UCSD-AML1 (cell line): ENCODE measurements around the gene EXD2.
"Not testable (repeated sequence)": the region's sequence is repeated elsewhere in the genome, so short reads cannot be mapped to it uniquely, and the experiment has no call there.

ENCODE experiments used
- DNase-seq: peaks from one replicate; lab custom pipeline; 2025; ENCODE audit not compliant: unreplicated experiment; lab: John Stamatoyannopoulos, UW

The EXD2 gene

DNA sequence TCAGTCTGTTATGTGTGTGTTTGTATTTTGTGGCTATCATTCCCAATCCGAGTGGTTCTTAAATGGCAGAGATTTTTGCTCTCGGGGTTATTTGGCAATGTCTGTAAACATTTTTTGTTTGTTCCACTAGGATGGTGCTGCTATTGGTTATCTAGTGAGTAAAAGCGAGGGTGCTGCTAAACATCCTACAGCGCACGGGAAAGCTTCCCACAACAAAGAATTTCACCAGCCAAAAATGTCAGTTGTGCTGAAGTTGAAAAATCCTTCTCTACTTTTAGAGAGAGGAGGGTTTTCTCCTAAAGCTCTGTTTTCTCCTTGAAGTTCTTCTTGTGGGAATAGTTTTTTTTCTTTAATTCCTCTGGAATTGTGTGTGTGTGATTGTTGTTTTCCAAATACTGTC lies 2.4 kb downstream of the EXD2 start:
- no peak for DNase-seq

DNA sequence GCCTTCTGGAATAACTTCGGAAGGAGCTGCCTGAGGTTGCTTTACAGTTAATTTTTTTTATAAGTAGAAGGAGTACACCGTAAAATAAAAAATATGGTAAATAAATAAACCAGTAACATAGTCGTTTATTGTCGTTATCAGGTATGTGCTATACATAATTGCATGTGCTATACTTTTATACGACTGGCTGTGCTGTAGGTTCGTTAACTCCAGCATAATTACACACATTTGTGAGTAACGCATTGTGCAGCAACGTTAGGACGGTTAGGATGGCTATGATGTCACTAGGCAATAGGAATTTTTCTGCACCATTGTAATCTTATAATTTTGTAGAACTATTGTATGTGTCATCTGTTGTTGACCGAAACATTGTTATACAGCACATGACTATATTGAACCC lies 8.5 kb downstream of the EXD2 start:
- DNase-seq, result no peak

- DNase-seq, result no peak
Measured at GRCh38 chr14:69204753-69205152, 13.5 kb downstream of the EXD2 start.

DNA sequence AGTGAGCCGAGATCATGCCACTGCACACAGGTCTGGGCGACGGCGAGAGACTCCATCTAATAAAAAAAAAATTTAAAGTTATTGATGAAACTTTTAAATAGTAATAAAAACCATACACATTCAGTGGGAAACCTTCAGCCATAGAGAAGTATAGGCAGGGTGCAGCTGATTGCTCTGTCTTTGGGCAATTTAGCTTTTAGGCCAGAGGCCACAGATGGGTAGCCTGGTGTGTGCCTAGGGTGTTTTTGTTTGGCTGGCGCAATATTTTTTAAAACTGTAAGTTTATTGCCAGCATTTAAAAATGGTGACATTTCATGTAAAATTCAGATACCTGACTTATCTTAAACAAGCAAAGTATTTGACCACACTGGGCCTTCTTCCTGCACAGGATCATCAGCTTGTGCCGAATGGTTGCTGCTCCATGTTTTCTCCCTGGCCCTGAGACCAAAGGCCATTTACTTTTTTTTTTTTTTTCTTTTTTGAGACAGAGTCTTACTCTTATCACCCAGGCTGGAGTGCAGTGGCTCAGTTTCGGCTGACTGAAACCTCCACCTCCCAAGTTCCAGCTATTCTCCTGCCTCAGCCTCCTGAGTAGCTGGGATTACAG lies 16.2 kb downstream of the EXD2 start:
- DNase-seq, result no peak

DNA sequence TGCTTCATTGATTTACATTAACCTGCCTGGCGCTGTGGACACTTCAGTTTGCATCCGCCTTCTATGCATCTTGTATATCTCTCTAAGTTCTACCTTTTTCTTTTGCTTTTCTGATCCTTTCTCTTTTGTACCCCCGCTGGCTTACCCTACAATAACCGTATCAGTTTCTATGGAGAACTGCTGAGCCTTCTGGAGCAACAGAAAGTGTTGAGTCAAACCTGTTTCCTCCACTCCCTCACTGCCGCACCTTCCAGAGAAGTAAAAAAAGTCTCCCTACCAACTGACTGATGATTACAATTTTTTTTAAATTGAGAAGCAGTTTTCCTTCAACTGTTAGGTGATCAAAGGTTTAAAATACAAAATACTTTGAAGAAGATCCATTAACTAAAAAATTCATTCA lies 17.4 kb downstream of the EXD2 start:
- DNase-seq, result no peak

- no peak for DNase-seq
Measured at GRCh38 chr14:69214393-69214792, 23.1 kb downstream of the EXD2 start.

- not testable (repeated sequence) for DNase-seq
Measured at GRCh38 chr14:69217663-69218062, 26.4 kb downstream of the EXD2 start.

DNA sequence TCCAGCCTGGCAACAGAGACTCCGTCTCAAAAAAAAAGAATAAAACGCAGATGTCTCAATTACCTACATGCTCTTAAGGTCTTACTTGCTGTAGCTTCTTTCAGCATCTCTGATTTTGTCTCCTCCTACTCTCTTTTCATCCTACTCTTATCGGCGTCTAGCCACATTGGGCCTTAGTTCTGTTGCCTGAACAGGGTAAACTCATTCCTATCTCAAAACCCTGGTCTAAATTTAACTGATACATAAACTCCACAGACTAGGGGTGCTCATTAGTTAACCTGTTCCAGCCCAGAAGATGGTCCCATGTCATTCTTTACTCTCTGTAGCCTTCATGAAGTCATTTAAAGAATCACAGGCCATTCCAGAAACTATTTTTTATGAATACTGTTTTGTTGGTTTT lies 33.6 kb downstream of the EXD2 start:
- no peak for DNase-seq

DNA sequence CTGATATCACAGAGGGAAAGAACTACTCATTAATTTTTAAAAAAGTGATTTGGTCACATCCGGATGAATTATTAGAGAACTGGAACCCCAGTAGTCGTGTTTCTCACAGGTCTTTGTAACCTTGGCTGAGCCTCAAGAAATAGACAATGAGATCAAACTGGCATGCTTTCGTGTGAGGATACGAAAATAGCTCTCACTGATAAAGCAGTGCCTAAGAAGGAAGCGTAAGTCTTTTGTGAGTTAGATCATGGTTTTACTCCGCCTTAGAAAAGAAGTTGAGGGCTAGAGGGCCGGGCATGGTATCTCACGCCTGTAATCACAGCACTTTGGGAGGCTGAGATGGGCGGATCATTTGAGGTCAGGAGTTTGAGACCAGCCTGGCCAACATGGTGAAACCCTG lies 34.9 kb downstream of the EXD2 start:
- DNase-seq, result no peak

GRCh38 chr14:69226736-69227135 lies 35.4 kb downstream of the EXD2 start:
- DNase-seq, result no peak

GRCh38 chr14:69231486-69231885 lies 40.2 kb downstream of the EXD2 start:
- no peak for DNase-seq

- DNase-seq, result no peak
Measured at GRCh38 chr14:69232388-69232787, 41.1 kb downstream of the EXD2 start.

GRCh38 chr14:69234106-69234505 lies 42.8 kb downstream of the EXD2 start:
- no peak for DNase-seq

DNA sequence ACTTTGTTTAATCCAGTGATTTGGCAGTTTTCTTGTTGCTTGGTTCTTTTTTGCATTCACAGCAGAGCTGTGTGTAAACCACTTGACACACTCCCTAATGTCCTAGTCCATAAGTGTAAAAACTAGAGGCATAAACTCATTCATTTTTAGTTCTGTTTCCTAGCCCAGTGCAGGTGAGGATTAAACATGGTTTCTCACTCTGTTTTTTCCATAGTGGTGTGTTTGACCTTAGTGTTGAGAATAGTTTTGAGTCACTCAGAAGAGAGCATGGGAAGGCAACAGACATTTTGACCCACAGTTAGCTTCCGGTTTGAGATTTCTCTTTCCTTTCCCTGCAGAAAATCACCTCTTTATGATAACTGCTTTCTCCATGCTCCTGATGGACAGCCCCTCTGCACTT lies 44.4 kb downstream of the EXD2 start:
- DNase-seq, result no peak

- DNase-seq, result no peak
Measured at GRCh38 chr14:69237142-69237541, 45.8 kb downstream of the EXD2 start.

- no peak for DNase-seq
Measured at GRCh38 chr14:69237584-69237983, 46.3 kb downstream of the EXD2 start.

- no peak for DNase-seq
Measured at GRCh38 chr14:69238883-69239282, 47.6 kb downstream of the EXD2 start.

DNA sequence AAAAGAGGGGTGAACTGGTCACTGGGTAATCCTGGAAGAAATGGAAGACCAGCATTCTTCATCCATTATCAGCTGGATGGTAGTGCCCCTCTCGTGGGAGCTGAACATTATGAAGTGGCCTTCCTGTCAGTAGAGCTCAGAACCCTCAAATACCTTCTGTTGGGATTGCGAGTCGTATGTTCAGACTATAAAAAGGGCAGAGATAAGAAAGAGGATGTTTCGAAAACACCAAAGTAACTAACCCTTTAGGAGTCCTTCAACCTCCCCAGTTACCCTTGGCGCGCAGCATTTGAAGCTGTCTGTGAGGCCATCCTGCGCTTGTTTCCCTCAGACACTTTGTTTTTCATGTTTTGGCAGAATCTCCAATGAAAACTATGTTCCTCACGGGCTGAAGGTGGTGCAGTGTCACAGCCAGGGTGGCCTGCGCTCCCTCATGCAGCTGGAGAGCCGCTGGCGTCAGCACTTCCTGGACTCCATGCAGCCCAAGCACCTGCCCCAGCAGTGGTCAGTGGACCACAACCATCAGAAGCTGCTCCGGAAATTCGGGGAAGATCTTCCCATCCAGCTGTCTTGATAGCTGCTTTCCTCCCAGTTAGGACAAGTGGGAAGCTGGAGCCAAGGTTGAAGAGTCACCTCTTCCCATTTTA lies 49.4 kb downstream of the EXD2 start:
- no peak for DNase-seq

GRCh38 chr14:69241577-69241976 lies 50.3 kb downstream of the EXD2 start:
- no peak for DNase-seq

GRCh38 chr14:69242311-69243224 lies 51.3 kb downstream of the EXD2 start:
- DNase-seq, result no peak

- DNase-seq, result no peak
Measured at GRCh38 chr14:69244946-69245345, 53.6 kb downstream of the EXD2 start.

DNA sequence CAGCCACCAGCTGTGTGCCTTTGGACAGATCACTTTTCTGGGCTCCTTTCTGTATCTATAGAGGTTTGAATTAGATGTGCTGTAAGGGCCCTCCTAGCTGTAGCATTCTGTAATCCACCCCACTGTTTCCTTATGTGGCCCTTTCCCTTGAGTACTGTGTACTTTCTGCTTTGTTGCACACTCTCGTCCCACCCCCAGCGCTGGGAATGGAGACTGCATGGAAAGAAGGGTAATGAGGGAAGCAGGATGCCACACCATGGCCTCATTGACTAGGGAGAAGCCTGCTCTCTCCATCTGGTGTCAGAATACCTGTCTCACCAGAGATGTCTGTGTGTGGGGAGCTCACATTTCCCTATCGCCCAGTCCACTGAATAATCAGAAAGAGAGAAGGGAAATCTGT lies 55.0 kb downstream of the EXD2 start:
- DNase-seq, result no peak
